K562 (cell line): ENCODE results near the gene SPTBN2. TPM values are rescaled to one million over a fixed set of nuclear protein-coding genes. Genes with fewer than 3 reads are reported as not detected.

Experiments
- C11orf30 ChIP-seq: fragments of 450-650 bp; IDR thresholded peaks from 2 replicates; pipeline ENCODE4 v1.6.1; 2016; ENCODE audit warnings: low read depth, mild to moderate bottlenecking
- CBFA2T2 ChIP-seq: fragments of 450-650 bp; conservative IDR thresholded peaks from 2 replicates; pipeline ENCODE4 v1.6.1; 2017; ENCODE audit warnings: mild to moderate bottlenecking
- CEBPB ChIP-seq: fragments of 450-650 bp; IDR thresholded peaks from 2 replicates; pipeline ENCODE4 v1.6.1; 2016; ENCODE audit warnings: missing genetic modification characterization, missing compliant biosample characterization
- EWSR1 ChIP-seq: fragments of 450-650 bp; IDR thresholded peaks from 2 replicates; pipeline ENCODE4 v1.6.1; 2018; ENCODE audit warnings: borderline replicate concordance, mild to moderate bottlenecking, low read depth, moderate library complexity; ENCODE audit not compliant: partially characterized antibody
- KAT2B ChIP-seq: IDR thresholded peaks from one replicate; pipeline ENCODE4 v1.6.1; 2012; ENCODE audit warnings: low read depth, mild to moderate bottlenecking, control low read depth, inconsistent platforms, low read length, moderate library complexity
- MAZ ChIP-seq, 2 experiments: fragments of 450-650 bp in 1 of 2; sonication (generic) in 1 of 2; formaldehyde crosslinking; IDR thresholded peaks in 1 of 2; conservative IDR thresholded peaks in 1 of 2; 2 replicates each; pipeline versions ENCODE4 v1.4.0 to v1.5.0; 2020; ENCODE audit warnings: mild to moderate bottlenecking in 1 of 2, missing genetic modification reagents in 1 of 2
- MEIS2 ChIP-seq: fragments of 450-650 bp; IDR thresholded peaks from 2 replicates; pipeline ENCODE4 v1.6.1; 2014; ENCODE audit warnings: mild to moderate bottlenecking; ENCODE audit not compliant: partially characterized antibody
- PHF8 ChIP-seq: fragments of 200-600 bp; sonication (generic); IDR thresholded peaks from 2 replicates; pipeline ENCODE4 v1.6.1; 2012; ENCODE audit warnings: mixed run types, mild to moderate bottlenecking, inconsistent platforms, low read length, moderate library complexity, borderline replicate concordance
- RBM22 ChIP-seq: fragments of 200-400 bp; formaldehyde crosslinking; IDR thresholded peaks from 2 replicates; pipeline ENCODE4 v1.6.1; 2018; ENCODE audit warnings: low read length, low read depth; ENCODE audit not compliant: poor library complexity, severe bottlenecking
- SMAD3 ChIP-seq: fragments of 450-650 bp; formaldehyde crosslinking; conservative IDR thresholded peaks from 2 replicates; pipeline ENCODE4 v1.4.0; 2020; ENCODE audit warnings: mild to moderate bottlenecking
- SMARCB1 ChIP-seq: IDR thresholded peaks from 2 replicates; pipeline ENCODE4 v1.6.1; 2011; ENCODE audit warnings: improper control_type of control experiment, low read depth; ENCODE audit not compliant: insufficient read length
- TBP ChIP-seq: optimal IDR thresholded peaks from 2 replicates; pipeline ENCODE3; 2011; ENCODE audit warnings: low read depth, low read length, improper control_type of control experiment
- polyA plus RNA-seq, 8 experiments: library from polyadenylated mRNA; depleted of rRNA in 4 of 8; stranded (reverse) in 5 of 8; unstranded in 3 of 8; fragments of >200 nt; fragmentation: Nextera tagmentation in 2 of 8; fragmentation: Illumina TruSeq in 1 of 8; extraction: Ambion mirVana in 2 of 8; extraction: Trizol in 1 of 8; gene quantifications; 2 replicates each; pipeline versions ENCODE4 v1.2.1 to v1.2.3, GENCODE V29; 2011 to 2014; ENCODE audit warnings: inconsistent platforms in 1 of 8, missing spikeins in 1 of 8
- total RNA-seq, 7 experiments: library from RNA; depleted of rRNA in 6 of 7; stranded (reverse); fragments of >200 nt in 6 of 7; fragmentation: Illumina TruSeq in 2 of 7; extraction: Trizol in 2 of 7; gene quantifications; 2 replicates each; pipeline versions ENCODE4 v1.2.1 to v1.2.3, GENCODE V29; 2011 to 2021; ENCODE audit warnings: low replicate concordance in 1 of 7
- TF ChIP-seq, protein P1 (sequence below), 2 experiments: fragments of 150-350 bp in 1 of 2; IDR thresholded peaks; 2 replicates each; pipeline ENCODE4 v1.6.1; 2012 to 2016; ENCODE audit warnings: low read depth in 2 of 2, low read length in 2 of 2, mild to moderate bottlenecking in 1 of 2, moderate library complexity in 1 of 2
- TF ChIP-seq, protein P2 (sequence below): conservative IDR thresholded peaks from 2 replicates; pipeline ENCODE4 v1.6.1; 2011; ENCODE audit warnings: low read depth, mild to moderate bottlenecking, low read length; ENCODE audit not compliant: control insufficient read depth
- TF ChIP-seq, protein P3 (sequence below): sonication (generic); formaldehyde crosslinking; IDR thresholded peaks from 2 replicates; pipeline ENCODE4 v1.8.1; 2023; ENCODE audit warnings: mild to moderate bottlenecking, missing genetic modification reagents
- TF ChIP-seq, protein P4 (sequence below): fragments of 450-650 bp; IDR thresholded peaks from 2 replicates; pipeline ENCODE4 v1.6.1; 2018; ENCODE audit warnings: mild to moderate bottlenecking, low read depth; ENCODE audit not compliant: partially characterized antibody
- TF ChIP-seq, protein P5 (sequence below): fragments of 250-450 bp; sonication (Bioruptor Pico); IDR thresholded peaks from 2 replicates; pipeline ENCODE4 v1.4.0; 2020; ENCODE audit warnings: mild to moderate bottlenecking

The SPTBN2 gene
- total and polyA plus RNA-seq, 9 of the 15 experiments (the other 6 are each of a cell fraction or from before 2014, with no cell fraction given): 0.38 to 56.5 (median 19.7) TPM

DNA sequence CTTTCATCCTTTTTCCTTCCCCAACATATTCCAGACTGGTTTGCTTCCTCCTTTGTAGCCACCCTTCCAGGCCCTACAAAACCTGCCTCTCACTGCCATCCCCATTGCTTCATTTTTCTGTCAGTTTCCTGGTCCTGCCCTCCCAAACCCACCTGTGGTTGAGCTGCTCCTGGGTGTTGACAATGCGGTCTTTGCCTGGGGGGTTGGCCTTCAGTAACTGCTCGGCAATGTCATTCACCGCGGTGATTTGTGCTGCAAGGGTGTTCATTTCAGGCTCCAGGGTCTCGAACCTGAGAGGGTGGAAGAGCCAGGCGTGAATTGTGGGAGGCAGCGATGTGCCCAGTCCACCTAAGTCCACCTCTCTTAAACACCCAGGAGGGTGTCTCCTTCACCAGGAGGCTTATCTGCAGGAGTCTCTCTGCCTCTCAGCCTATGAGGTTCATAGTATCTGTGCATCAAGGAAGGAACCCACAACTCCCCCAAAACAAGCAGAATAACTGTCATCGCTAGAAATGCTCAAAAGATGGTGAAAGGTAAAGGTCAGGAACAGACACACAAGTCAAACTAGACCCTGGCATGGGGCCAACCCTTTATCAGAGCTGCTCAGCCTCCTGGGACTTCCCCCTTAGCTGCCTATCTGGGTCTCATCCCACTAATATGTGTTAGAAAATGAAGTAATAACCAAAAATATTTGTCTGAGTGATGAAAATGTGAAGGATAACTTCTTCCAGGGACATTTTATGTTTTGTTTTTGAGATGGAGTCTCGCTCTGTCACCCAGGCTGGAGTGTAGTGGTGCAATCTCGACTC, 27.4 kb downstream of the SPTBN2 start (continued):
- TF ChIP-seq MAZ (CRISPR knock-in tag; conservative IDR thresholded peaks at IDR 0.05 in 1 of 2, IDR thresholded peaks at IDR 0.05 in 1 of 2) (peak in 1 of 2 experiments; percentile 35; a peak in 1 of 4 replicates), PHF8 (no peak; the same call in 1 of the 2 replicates), KAT2B (no peak), CEBPB (peak; percentile 80), RBM22 (no peak), SMAD3 (CRISPR knock-in tag) (0 out of 2 replicates have a peak, but pooled peaks have one; percentile 23), MEIS2 (peak; percentile 95), CBFA2T2 (peak; percentile 91), TBP (no peak), EWSR1 (no peak), SMARCB1 (no peak), C11orf30 (no peak)
- TF ChIP-seq, protein P1, sequence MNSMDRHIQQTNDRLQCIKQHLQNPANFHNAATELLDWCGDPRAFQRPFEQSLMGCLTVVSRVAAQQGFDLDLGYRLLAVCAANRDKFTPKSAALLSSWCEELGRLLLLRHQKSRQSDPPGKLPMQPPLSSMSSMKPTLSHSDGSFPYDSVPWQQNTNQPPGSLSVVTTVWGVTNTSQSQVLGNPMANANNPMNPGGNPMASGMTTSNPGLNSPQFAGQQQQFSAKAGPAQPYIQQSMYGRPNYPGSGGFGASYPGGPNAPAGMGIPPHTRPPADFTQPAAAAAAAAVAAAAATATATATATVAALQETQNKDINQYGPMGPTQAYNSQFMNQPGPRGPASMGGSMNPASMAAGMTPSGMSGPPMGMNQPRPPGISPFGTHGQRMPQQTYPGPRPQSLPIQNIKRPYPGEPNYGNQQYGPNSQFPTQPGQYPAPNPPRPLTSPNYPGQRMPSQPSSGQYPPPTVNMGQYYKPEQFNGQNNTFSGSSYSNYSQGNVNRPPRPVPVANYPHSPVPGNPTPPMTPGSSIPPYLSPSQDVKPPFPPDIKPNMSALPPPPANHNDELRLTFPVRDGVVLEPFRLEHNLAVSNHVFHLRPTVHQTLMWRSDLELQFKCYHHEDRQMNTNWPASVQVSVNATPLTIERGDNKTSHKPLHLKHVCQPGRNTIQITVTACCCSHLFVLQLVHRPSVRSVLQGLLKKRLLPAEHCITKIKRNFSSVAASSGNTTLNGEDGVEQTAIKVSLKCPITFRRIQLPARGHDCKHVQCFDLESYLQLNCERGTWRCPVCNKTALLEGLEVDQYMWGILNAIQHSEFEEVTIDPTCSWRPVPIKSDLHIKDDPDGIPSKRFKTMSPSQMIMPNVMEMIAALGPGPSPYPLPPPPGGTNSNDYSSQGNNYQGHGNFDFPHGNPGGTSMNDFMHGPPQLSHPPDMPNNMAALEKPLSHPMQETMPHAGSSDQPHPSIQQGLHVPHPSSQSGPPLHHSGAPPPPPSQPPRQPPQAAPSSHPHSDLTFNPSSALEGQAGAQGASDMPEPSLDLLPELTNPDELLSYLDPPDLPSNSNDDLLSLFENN (IDR thresholded peaks at IDR 0.05; ENCODE audit: low read depth in 2 of 2, low read length in 2 of 2): peak in 1 of 2 experiments; percentile 84; a peak in 2 of 4 replicates
- TF ChIP-seq, protein P2, sequence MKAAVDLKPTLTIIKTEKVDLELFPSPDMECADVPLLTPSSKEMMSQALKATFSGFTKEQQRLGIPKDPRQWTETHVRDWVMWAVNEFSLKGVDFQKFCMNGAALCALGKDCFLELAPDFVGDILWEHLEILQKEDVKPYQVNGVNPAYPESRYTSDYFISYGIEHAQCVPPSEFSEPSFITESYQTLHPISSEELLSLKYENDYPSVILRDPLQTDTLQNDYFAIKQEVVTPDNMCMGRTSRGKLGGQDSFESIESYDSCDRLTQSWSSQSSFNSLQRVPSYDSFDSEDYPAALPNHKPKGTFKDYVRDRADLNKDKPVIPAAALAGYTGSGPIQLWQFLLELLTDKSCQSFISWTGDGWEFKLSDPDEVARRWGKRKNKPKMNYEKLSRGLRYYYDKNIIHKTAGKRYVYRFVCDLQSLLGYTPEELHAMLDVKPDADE: no peak
- TF ChIP-seq, protein P3, sequence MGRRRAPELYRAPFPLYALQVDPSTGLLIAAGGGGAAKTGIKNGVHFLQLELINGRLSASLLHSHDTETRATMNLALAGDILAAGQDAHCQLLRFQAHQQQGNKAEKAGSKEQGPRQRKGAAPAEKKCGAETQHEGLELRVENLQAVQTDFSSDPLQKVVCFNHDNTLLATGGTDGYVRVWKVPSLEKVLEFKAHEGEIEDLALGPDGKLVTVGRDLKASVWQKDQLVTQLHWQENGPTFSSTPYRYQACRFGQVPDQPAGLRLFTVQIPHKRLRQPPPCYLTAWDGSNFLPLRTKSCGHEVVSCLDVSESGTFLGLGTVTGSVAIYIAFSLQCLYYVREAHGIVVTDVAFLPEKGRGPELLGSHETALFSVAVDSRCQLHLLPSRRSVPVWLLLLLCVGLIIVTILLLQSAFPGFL (CRISPR knock-in tag): no peak
- TF ChIP-seq, protein P4, sequence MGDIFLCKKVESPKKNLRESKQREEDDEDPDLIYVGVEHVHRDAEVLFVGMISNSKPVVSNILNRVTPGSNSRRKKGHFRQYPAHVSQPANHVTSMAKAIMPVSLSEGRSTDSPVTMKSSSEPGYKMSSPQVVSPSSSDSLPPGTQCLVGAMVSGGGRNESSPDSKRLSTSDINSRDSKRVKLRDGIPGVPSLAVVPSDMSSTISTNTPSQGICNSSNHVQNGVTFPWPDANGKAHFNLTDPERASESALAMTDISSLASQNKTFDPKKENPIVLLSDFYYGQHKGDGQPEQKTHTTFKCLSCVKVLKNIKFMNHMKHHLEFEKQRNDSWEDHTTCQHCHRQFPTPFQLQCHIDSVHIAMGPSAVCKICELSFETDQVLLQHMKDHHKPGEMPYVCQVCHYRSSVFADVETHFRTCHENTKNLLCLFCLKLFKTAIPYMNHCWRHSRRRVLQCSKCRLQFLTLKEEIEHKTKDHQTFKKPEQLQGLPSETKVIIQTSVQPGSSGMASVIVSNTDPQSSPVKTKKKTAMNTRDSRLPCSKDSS: no peak
- TF ChIP-seq, protein P5, sequence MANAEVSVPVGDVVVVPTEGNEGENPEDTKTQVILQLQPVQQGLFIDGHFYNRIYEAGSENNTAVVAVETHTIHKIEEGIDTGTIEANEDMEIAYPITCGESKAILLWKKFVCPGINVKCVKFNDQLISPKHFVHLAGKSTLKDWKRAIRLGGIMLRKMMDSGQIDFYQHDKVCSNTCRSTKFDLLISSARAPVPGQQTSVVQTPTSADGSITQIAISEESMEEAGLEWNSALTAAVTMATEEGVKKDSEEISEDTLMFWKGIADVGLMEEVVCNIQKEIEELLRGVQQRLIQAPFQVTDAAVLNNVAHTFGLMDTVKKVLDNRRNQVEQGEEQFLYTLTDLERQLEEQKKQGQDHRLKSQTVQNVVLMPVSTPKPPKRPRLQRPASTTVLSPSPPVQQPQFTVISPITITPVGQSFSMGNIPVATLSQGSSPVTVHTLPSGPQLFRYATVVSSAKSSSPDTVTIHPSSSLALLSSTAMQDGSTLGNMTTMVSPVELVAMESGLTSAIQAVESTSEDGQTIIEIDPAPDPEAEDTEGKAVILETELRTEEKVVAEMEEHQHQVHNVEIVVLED (CRISPR knock-in tag): no peak
